NCI-H2171 (cell line): ENCODE data around the gene FLRT1.
"Not testable (repeated sequence)": the region's sequence is repeated elsewhere in the genome, so short reads cannot be mapped to it uniquely, and the experiment has no call there.

ENCODE experiments used
- DNase-seq: peaks from one replicate; lab custom pipeline; 2025; lab: John Stamatoyannopoulos, UW

Gene FLRT1

DNA sequence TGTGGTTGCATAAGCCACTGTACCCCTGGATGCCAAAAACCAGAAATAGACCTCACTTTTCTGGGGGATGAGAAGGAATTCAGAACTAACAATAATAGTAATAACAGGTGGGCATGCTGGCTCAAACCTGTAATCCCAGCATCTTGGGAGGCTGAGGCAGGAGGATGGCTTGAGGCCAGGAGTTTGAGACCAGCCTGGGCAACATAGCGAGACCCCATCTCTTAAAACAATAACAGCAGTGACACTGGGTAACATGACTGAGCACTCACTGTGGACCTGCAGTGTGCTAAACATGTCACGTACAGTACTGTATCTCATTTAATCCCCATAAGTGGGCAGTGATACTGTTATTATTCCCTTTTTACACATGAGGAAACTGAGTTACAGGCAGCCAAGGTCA lies 10.0 kb downstream of the FLRT1 start:
- no peak for DNase-seq

DNA sequence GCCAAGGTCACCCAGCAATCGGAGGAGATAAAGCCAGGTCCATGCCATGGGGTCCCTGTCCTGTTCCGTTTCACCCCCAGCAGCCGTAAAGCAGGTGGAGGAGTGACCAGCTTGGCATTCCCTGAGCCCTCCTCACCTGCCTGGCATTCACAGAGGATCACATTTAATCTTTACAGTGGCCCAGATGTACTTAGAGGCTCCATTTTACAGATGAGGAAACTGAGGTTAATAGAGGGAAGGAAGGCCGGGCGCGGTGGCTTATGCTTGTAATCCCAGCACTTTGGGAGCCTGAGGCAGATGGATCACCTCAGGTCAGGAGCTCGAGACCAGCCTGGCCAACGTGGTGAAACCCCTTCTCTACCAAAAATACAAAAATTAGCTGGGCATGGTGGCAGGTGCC lies 11.6 kb downstream of the FLRT1 start:
- DNase-seq: not testable (repeated sequence)

DNA sequence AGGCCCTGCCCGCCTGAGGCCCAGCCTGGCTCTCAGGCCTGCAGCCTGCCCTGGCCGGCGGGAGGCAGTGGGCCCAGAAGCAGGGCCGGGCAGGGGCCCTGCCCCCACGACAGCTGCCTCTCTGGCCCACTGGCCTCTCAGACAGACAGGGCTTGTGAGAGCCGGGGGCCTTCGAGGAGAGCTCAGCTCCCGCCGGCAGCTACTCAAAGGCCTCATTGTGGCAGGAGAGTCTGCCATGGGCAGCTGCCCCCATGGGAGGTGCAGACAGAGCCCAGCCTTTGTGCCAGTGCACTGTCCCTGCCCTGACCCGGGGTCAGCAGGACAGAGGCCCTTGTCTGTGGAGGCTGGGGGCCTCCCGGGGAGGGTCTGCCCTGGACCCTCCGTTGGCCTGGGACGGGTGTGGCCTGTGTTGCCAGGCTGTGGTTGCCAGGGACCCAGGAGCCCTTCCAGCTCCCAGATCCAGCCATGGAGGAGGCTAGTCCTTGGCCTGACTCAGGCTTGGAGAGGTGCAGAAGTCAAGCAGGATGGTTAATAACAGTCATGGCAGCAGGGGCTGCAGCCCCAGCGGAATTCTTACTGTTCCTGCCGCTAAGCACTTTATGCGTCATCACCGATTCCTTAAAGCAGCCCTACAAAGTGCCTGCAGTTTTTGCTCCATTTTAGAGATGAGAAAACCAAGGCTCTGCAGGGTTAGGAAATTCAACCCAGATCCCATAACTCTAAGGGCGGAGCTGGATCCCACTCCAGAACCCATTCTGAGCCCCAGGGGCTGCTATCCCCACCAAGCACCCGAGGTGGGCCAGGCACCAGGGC lies 12.5 kb downstream of the FLRT1 start:
- no peak for DNase-seq

DNA sequence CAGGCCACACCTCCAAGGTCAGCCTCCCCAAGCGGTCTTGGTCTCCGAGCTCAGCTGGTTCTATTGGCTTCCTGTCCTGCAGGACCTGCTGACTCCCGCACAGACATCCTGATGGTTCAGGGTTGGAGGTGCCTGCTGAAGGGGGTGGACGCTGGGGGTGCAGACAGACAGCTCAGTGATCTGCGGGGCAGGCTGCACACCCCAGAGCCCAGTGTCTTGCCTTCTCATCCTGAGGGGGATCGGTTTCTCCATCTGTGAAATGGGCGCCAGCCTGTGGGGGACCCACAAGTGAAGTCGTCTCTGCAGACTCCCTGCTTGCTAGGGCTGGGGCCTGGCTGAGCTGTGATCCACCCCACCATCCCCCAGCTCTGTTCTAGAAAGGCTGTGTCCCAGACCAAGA lies 13.8 kb downstream of the FLRT1 start:
- no peak for DNase-seq

DNA sequence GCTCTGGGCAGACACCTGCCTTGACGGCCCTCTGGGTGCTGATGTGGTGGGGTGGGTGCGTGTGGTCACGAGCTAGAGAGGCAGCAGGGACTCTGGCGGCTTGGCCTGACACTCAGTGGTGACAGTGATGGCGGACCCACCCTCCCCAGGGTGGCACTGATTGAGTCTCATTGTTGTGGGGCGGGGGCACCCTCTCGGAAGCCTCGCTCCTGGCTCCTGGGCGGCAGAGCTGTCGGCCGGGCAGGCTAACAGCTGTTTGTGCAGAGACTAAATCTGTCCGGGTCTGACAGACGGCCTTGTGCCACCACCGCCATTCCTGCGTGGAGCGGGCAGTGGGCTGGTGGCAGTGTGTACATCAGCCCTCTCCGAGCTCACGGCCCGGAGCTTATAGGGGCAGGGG lies 15.6 kb downstream of the FLRT1 start:
- no peak for DNase-seq

DNA sequence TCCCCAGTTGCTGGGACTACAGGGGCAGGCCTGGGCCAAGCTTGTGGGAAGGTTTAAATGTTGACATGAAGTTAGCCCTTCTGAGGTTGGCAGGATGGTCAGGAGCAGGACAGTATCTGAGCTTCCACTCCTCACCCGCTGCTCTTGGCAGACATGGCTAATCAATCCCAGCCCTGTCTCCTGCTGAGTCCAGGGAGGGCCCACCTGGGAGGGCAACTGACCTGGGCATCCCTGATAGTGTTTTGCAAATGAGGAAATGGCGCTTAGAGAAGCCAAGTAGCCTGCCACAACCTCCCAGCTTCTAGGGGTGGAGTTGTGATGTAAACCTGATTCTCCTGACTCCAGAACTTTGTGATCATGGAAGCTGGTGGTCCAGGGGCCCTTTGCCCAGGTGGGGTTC lies 16.7 kb downstream of the FLRT1 start:
- DNase-seq: no peak

DNA sequence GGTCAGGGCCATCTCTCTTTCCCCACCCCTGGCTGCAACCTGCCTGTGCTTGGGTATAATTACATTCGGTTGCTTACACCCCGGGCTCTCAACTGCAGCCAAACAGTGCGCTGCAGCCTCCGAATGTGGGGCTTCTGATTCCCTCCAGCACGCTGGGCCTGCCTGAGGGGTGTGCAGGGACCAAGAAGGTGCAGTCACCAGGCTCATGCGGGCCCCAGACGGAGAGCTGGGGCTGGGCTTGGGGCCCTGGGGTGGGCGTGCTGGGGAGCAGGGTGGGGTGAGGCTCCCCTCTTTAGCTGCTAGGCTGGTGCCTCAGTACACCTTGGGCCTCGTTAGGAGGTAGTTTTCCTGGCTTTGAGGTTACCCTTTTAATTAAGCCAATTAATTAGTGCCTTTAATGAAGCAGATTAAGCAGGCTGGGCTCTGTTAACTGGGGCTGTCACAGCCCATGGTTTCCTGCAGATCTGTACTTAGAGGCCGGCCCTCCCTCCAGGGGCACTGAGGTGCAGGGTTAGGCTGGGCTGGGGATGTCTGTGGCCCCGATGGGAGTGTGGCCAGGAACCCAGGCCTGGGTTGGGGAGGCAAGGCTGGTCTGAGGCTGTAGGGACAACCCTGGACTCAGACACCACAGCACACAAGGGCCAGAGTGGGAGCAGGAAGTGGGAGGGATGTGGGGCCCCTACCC lies 17.3 kb downstream of the FLRT1 start:
- DNase-seq: no peak

DNA sequence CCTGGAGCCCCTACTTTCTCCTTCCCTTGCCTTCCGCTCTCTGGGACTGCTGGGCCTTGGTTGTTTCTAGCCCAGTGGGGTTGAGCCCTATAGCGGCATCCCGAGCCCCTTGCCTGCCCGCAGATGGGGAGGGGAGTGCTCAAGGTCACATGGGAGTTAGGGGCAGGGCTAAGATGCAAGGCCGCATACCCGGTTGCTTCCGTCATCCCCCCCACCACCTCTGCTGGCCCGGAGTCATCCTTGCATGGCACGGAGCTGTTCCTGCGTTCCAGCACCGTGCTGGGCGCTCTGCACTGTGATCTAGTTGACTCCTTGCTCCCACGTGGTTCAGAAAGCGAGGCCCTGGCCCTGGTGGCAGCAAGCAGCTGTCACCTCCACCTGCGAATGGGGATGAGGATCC lies 18.0 kb downstream of the FLRT1 start:
- DNase-seq: no peak

DNA sequence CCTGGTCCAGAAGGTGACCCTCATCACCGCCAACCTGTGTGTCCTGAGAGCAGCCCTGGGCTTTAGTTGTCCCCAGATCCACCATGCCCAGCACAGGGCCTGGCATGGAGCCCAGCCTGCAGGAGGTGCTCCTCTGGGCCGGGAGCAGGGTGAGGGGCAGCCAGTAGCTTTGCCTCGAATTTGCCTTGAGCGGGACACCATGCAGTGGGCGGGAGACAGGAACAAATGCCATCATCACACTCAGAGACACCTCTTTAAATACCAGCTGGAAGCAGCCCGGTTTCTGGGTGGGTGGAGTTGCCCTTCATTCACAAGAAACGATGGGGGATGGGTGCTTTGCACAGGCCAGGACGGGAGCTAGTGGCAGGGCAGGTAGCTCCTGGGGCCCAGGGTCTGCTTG lies 19.3 kb downstream of the FLRT1 start:
- DNase-seq: no peak

DNA sequence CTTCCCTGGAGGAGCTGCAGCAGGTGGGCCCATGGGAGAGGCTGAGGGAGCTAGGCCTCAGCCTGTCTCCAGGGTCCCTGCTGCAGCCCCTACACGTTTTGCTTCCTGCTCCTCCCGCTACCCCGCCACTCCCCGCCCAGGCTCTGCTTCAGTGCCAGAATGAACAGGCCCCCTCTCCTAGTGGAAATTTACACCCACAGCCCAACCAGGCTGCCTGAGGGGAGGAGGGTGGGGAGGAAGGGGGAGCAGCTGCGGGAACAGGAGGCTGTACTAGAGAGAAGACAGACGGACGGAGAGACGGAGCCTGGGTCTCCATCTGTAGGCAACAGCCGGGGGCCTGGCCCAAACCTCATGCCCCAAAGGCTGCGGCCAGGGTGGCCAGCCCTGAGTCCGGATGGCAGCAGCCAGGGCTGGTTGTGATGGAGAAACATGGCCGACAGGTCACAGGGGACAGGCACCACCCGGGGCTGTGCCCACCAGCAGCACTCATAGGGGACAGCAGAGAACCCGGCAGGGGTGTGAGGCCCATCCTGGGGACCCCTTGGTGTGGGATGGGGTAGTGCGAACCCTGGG lies 20.6 kb downstream of the FLRT1 start:
- peak; percentile 74 for DNase-seq

DNA sequence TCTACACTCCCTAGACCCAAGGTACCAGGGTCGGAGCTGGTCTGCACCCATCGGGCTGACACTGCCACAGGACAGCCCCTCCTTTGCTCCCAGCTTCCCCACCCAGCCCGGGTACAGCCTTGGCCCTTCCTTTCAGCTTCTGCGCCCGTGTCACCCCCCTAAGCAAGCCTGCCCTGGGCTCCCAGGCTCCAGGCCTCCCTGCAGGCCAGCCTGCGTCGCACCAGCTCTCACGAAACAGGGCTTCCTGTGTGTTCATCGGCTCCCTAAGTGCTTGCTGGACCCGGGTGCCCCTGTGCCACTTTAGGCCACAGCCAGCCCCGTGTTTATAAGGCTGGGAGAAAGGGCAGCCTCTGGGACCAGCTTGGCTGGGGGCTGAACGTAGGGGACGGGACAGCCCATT lies 21.1 kb downstream of the FLRT1 start:
- DNase-seq: no peak

DNA sequence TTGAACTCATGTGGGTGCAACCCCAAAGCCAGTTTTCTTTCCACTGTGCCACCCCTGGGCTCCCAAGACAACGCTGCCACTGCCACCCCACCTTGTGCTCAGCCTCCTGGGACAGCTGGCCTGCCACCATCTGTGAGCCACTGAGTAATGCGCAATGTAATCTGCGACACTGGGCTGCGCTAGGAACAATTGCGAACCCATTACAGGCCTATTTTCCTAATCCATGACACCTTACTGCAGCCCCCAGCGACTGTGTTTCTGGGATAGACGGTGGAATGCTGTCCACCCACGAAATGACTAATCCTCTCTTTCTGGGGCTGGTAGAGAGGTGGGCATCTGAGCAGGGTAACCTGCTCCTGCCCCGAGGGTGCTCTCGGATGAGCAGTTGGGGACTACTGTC lies 22.2 kb downstream of the FLRT1 start:
- no peak for DNase-seq

DNA sequence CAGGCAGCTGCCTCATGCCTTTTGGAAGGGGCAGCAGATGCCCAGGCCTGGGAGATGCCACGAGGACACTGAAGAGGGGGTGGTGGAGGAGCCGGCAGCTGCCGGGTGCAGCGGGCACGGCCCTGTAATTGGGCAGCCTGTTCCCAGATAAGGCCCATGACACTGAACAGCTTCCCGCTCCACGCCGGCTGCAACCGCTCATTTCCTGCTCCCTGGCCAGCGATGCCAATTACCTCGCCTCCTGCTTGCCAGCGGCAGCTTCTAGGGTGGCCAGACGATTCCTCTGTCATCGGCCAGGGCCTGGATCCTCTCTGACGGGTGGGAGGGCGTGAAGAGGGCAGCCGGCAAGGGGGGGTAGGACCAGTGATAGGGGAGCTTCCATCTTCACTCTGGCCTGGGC lies 22.8 kb downstream of the FLRT1 start:
- DNase-seq: no peak

DNA sequence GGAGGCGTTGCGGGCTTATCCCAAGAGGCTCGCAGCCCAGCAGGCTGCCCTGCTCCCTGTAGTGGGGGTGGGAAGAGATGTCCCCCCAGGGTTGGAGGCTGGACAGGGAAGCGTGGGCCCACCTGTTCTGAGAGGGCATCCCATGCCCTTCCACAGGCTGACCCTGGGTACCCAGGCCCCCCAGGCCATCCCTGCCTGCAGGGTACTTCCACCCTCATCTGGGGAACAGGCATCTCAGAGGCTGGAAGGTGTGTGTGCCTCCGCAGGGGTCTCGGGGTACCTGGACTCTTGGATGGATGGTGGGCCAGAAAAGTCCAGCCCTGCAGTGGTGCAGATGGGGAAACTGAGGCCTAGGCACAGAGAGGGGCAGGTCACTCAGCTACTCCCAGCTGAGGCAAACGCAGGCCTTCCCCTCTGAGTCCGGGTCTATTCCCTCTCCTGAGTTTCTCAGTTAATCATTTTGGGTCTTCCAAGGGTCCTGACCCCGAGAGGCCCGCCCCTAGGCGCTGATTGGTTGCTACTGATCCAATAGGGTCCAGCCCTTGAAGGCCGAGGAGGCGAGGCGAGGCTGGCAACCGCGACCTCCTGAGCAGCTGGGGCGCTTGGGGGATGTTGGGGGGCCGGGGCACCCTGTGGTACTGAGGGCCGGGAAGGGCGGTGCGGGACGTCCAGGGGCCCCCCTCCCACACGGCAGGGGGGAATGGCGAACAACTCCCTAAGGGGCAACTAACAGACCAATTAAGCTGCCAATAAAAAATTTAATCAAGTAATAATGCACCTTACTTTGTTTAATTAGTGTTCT lies 23.8 kb downstream of the FLRT1 start:
- DNase-seq: no peak

DNA sequence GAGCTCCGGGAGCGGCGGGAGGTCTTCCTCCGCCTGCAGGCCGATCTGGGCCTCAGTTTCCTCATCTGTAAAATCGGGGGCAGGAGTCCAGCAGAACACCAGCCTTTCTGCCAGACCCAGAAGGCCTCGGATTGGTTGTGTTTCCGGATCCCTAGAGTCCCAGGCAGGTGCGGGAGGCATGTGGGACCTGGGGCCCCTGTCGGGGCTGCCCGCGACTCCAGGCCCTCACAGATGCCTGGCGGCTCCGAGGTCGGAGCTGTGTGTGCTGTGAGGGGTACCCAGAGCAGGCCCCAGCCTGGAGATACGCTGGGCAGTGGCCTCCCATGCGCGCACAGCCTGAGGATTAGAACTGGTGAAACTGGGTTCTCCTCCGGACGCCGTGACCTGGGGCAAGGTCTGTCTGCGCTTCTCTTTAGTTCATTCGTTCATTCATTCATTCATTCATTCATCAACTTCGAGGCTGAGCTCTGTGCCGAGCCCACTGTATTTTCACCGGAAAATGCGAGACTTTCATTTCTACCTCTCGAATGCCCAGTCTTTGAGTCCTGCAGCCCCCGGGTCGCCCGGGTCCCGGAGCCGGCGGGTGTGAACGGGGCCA lies 24.6 kb downstream of the FLRT1 start:
- DNase-seq: no peak

DNA sequence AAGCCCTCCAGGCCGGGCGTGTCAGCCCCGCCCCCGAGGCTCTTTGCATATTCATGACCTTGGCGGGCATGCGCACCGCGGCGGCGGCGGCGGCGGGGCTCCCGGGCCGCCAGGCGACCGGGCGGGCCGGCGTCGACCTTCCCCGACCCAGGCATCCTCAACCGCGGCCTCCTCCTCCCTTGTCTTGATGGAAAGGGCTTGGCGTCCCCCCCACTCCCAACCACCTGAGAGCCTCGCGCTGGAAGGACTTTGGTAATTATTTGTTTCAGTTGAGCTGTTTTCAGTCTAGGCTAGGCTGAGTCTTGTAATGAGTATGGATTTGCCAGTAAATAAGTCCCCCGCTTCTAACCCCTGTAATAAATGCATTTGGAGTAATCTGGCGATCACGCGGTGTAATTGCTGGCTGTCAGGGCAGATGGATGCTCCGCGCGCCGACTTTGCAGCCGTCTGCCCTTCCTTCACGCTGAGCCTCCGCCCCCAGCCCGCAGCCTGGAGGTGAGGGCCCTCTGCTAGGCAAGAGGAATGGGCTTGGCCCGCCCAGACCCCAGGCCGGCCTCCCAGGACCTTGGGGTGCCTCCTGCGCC lies 25.2 kb downstream of the FLRT1 start:
- DNase-seq: peak; percentile 72

DNA sequence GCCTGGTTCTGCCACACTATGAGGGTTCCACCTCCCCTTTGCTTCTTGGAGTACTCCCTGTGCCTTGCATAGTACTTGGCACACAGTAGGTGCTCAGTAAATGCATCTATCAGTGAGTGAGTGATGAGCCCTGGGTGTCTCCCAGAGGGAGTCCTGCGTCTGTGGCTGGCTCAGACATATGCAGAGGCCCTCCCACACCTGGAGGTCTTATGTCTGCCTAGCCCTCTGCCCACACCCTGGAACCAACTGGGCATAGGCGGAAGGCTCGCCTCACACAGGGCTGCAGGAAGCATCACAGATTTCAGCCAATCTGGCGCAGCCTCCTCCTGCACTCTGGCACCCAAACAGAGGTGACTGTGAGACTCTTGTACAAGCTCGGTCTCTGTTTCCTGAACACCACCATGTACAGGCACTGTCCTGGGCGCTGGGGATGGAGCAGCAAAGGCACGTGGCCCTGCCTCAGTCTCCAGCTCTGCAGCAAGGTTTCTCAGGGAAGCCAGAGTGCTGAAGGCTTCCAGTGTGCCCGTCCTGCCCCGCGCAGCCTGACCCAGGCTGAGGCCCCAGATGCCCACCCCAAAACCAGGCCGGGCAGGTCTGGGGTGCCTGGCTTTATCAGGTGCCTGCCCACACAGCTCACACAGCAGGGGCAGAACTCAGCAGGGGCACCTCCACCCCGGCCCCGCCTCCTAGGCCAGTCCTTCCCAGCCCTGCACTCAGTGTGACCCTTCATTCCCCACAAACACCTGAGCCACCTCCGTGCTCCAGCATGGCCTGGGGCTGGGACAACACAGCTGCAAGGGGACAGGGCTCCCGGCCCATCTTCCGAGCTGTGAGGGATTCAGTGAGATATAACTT lies 26.7 kb downstream of the FLRT1 start:
- DNase-seq: no peak

DNA sequence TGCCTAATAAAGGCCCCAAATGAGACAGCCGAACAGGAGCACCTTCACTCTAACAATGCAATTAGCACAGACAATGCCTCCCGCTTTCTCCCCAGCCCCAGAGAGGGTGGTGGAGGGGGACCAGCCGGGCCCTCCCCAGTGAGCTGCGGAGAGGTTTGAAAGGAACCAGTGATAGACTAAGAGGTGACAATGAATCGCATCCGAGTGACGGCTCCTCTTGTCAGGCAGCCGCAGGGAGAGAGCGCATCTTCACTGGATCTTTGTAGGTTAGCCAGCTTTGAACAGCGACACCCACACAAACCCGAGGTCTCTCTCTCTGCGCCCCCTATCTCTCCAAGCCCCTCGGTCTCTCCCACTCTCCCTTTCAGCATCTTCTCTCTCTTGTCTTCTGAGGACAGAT lies 28.0 kb downstream of the FLRT1 start:
- DNase-seq: no peak

DNA sequence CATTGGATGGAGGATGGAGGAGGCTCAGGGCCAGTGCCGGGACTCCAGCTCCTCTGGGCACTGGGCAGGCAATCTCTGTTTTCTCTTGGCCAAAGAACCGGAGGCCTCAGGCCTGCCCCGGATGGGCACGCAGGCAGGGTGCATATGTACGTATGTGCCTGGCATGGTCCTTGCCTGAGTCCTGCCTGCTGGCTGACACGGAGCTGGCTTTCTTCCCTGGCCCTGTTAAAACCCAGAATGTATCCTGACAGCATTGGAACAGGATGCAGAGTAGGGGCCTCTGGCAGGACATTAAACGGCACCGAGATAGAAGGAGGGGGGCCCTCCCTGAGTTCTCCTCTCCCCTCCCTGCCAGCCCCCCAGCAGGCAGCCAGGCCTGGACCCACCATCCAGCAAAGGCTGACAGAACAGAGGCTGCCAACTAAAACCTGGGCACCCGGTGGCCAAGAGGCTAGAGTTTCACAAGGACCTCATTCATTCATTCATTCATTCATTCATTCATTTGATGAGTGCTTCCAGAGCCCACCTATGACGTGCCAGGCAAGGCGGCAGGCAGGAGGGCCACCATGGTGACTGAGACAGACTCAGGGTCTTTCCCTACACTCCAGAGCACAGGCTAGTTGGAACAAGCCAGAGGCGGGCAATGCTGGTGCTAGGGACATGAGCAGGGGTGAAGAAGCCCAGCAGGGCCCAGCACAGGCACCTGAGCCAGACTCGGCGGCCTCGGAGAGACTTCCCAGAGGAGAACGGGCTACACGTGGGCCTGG lies 28.8 kb downstream of the FLRT1 start:
- DNase-seq: no peak

DNA sequence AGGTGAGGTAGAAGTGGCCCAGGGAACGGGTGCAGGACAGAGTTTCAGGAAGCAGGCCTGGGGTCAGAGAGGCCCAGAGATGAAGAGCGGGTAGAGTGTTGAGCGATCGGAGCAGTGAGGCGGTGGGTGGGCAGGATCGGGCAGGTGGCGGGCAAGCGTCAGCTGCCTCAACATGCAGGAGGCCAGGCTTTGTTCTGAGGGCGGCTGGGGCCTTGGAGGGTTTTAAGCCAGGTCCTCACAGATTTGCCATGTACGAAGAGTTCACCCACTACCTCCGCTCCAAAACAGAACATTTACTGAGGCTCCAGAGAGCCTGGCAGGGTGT lies 29.4 kb downstream of the FLRT1 start:
- no peak for DNase-seq
